Renal cortical epithelial cell (primary cell): ENCODE measurements around the gene PDXK. TPM values are rescaled to one million over a fixed set of nuclear protein-coding genes. Genes with fewer than 3 reads are reported as not detected.
A peak's percentile ranks its signal among the peaks of the same experiment; 100 is the strongest.

Source experiments
- DNase-seq: peaks from one replicate; pipeline ENCODE4 v3.0.0-alpha.2; 2011; ENCODE audit warnings: low read depth
- total RNA-seq: library from RNA; depleted of rRNA; stranded (reverse); fragments of >200 nt; gene quantifications from 2 replicates; pipeline ENCODE4 v1.2.3, GENCODE V29; 2014

PDXK gene
- total RNA-seq, 1 donor from 2014 or later: 390 TPM

GRCh38 chr21:43762303-43763128, 43.6 kb downstream of the PDXK start:
- no peak for DNase-seq

- no peak for DNase-seq
Observed at GRCh38 chr21:43763901-43764523, 45.1 kb downstream of the PDXK start.

GRCh38 chr21:43764576-43765495, 45.9 kb downstream of the PDXK start:
- no peak for DNase-seq

- DNase-seq: no peak
Observed at GRCh38 chr21:43766734-43767497, 48.0 kb downstream of the PDXK start.

DNA sequence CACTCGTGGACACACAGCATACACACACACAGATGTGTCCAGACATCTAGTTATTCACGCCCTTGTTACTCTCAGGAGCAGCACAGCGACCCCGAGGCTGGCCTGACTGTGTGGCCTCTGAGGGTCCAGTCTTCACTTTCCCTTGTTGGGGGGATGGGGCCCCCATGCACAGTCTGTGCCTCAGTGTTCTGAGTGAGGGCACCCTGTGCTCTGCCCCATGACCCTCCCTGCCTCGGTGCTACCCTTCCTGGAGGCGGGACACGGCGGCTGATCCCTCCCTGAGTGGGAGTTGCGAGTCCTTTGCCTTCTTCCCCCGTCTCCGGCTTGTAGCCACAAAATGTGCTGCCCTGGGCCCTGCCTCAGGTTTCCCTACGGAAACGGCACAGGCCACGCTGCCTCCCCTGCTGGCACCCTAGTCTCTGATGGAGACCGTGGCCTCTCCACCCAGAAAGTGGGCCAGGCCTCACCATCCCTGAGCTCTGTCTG, 48.6 kb downstream of the PDXK start:
- no peak for DNase-seq

DNA sequence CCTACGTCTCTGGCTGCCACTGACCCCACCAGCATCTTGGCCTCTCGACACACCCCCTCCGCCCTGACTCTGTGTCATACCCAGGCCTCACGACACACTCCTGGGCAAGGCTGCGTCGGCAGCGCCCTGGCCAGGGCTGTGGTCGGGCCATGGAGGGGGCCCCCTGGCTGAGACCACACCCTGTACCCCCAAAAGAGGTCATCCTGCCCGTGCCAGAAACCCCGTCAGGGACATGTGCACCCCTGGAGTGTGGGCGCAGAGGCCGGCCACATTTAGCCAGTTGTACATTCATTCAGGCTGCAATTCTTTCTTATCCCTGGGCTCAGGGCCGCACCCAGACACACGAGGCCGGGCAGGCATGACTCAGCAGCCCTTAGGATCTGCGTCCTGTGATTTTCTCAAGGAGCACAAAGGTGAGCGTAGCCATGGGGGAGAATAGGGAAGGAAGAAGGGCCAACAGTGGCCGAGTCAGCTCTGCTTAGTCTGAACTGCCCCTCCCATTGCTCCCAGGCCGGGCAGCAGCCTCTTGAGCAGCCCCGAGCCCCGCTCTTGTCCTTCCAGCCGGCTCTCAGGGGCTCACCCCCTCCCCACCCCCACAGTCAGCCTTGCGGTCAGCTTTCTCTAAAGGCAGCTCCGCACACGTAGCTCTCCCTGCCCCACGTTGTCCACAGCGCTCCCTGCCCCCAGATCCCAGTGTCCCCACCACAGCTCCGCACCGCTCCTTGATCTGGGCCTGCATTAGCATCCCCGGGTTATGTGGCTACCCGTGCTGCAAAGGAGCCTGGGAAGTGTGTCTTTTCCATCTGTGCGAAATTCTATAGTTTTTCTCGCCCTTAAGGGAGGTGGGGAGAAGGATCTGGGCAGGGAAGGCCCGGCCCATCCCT, 49.3 kb downstream of the PDXK start:
- peak; percentile 91 for DNase-seq

GRCh38 chr21:43768868-43769167, 49.9 kb downstream of the PDXK start:
- DNase-seq: no peak

GRCh38 chr21:43769325-43769958, 50.5 kb downstream of the PDXK start:
- DNase-seq: no peak

DNA sequence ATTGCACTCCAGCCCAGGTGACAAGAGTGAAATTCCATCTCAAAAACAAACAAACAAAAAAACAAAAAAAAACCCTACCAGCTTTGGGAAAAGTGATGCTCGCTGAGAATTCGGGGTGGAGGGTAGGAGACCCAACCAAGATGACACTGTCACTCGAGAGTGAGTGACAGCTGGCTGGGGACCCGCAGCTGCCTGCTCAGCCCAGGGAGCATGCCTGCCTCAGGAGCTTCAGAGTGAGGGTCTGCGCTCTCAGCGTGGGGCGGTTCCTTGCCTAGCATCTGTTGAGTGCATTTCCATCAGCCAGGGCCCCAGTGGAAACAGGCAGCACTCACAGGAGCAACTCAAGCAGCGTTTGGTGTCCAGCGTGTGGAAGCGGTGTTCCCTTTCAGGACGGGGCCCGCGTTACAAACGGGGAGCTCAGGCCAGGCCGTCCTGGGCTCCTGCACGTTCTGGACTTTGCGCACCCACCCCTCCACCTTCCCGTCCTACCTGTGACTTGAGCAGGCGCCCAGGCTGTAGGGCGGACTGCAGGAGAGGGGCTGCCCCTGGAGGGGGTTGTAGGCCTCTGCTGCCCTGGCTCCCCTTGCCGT, 51.2 kb downstream of the PDXK start:
- no peak for DNase-seq

- DNase-seq: no peak
Observed at GRCh38 chr21:43771199-43771675, 52.3 kb downstream of the PDXK start.

DNA sequence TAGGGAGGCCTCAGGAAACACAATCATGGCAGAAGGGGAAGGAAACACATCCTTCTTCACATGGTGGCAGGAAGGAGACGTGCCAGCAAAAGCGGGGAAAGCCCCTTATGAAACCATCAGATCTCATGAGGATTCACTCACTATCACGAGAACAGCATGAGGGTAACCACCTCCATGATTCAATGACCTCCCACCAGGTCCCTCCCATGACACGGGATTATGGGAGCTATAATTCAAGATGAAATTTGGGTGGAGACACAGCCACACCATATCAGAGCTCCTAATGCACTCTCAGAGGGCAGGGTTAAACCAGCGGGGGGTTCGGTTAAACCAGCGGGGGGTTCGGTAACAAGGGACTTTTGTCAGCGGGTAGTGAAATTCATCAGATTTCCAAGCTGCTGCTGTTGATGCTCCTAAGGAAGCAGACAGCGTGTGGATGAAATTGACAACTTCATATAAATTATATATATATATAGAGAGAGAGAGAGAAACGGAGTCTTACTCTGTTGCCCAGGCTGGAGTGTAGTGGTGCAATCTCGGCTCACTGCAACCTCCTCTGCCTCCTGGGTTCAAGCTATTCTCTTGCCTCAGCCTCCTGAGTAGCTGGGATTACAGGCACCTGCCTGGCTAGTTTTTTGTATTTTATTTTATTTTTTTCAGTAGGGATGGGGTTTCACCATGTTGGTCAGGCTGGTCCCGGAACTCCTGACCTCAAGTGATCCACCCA, 52.9 kb downstream of the PDXK start:
- DNase-seq: no peak

DNA sequence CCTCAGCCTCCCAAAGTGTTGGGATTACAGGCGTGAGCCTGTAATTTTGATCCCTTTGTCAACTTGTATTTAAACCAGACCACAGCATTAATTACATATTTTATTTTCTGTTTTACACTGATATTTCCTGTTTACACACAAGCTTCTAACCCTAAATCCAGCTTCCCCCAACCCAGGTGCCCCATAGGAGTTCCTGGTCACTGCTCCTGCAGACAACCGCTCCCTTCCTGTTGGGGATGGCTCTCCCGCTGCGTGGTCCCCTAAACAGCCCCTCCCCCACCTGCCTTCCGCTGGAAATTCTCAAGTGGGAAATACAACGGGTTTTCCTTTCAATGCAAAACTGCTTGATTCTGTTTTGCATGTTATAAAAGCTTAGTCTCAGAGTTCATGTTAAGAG, 53.5 kb downstream of the PDXK start:
- DNase-seq: no peak

DNA sequence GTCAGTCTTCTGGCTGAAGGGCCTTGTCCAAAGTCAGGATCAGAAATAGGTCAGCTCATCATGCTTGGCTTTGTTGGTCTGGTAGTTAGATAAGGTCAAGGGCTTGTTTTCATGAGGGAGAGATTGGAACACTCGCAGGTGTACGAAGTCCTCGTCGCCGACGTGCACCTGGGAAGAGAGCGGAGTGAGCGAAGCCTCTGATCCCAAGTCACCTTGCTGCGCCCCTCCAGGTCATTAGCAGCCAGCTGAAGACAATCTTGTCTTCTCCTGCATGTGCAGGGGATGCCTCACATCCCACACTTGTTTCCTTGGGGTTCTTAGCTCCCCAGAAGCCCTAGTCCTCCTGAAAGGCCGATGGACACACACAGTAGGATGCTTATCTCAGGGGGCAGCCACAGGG, 55.2 kb downstream of the PDXK start:
- no peak for DNase-seq

- DNase-seq: no peak
Observed at GRCh38 chr21:43775190-43775589, 56.3 kb downstream of the PDXK start.

DNA sequence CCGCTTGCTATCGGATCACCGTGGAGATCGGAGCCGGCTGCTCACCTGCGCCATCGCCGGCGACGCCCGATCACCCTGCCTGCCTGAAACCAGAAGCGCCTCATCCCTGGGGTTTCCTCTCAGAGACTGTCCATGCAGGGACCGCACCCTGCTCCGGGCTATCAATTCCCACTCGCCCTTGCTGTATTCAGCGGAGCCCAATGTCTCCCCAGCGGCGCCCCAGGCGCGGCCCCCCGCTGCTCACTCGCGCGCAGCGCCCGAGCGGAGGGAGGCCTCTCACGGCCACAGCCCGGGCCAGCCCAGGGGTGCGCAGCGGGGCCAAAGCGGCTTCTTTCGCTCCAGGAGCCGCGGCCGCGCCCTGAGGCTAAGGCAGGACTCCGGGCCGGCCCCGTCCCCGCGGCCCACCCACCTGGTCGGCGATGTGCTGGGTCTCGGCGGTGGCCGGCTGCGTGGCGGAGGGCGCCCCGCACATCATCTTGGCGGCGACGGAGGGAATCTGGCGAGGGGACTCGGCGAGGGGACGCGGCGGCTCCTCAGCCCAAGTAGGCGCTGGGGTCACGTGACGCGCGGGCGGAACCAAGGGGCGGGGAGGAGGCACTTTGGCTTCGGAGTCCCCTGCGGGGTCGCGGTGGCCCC, 57.0 kb downstream of the PDXK start, which contains the start of gene CSTB:
CSTB (minus strand) TSS at position 514 of the 636 bp plus-strand sequence; CDS start at position 475, 39 bp downstream.
- DNase-seq: no peak

GRCh38 chr21:43777953-43778352, 59.0 kb downstream of the PDXK start:
- no peak for DNase-seq

- no peak for DNase-seq
Observed at GRCh38 chr21:43778469-43779335, 59.8 kb downstream of the PDXK start.
